Sciatic nerve (tissue), 2 donors: ENCODE measurements around the gene CSN3. TPM values are rescaled to one million over a fixed set of nuclear protein-coding genes. Genes with fewer than 3 reads are reported as not detected.

Experiments used
- ATAC-seq: fragments of 200-7000 bp; cut with Tn5 transposase; one replicate; pipeline ENCODE4 v1.9.1; 2020; ENCODE audit warnings: mild to moderate bottlenecking, moderate library complexity
- DNase-seq: peaks from one replicate; pipeline ENCODE4 v3.0.0-alpha.2; 2020; ENCODE audit warnings: low spot score
- intact Hi-C: fragments of 100-400 bp; cut with DNase I; formaldehyde crosslinking; loops from one replicate; pipeline ENCODE4 v1.14.2; 2022
- total RNA-seq: library from RNA; stranded (reverse); fragmentation: NEBNext Ultra II Directional; extraction: Animal tissue kit (Norgen Biotek cat#: 25700); gene quantifications from one replicate; pipeline ENCODE4 v1.2.1, GENCODE V29; 2021
- donor health status: DM: no; HTN: no; CAD: no.
- donor health status: DM: no; HTN: no; CAD: no.

Gene CSN3
- total RNA-seq, 1 donor from 2014 or later: not detected

DNA sequence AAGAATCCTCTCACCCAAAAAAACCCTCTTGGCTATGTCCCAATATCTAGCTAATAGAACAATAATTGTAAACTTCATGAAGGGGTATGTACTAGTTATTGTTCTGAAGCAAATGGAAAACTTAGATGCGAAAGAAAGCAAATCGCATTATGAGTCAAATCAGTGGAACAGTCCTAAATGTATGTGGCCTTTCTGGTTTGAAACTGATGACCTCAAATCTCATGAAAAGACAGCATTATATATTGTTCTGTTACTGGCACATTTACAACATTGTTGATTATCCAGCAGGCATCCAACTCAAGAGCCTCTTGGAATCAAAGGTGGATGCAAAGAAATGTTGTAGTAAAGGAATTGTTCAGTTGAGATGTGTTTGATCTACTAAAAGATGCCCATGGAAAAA is 34.7 kb downstream of the CSN3 start:
- intact Hi-C loops: no loop called here
- DNase-seq: no peak
- ATAC-seq: no peak

- intact Hi-C loops: no loop called here
- ATAC-seq: no peak
Measured at GRCh38 chr4:70280567-70280966, 38.2 kb downstream of the CSN3 start.

DNA sequence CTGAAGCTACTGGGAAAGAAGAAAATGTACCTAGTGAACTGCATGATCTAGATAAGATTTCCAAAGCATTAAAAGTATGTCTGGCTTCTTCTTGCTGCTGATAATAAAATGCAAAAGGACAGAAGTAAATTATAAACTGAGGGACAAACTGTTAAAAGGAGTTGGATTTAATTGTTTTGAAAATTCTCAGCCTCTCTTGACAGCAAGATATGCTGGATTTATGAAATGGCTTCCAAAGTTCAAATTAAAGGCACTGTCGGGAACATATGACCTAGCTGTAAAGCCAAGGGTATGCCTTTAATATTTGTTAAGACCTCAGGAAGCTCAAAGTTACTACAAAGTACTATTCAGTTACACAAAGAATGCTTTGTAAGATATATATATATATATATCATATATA is 46.3 kb downstream of the CSN3 start:
- no peak for DNase-seq
- ATAC-seq: no peak
- intact Hi-C loops: no loop called here

More at GRCh38 chr4:70280567-70280966, 38.2 kb downstream of the CSN3 start:
- DNase-seq: no peak

DNA sequence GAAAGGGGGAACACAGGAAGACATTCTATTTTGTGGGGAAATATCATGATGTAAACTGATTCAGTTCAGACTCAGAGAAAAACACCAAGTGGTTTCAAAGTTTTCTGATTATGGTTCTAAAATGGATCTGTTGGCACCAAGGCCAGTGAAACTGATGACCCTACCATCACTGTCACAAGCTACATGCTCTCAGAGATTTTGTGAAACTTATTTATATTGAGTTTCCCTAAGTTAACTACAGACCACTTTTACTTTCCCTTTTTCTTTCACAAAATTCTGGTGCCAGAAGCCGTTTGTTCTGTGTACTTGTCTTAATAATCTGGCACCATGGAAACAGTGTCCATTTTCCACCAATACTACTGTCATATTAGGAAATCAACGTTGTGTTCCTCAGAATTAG is 48.9 kb downstream of the CSN3 start:
- intact Hi-C loops: no loop called here
- ATAC-seq: no peak
- DNase-seq: no peak

DNA sequence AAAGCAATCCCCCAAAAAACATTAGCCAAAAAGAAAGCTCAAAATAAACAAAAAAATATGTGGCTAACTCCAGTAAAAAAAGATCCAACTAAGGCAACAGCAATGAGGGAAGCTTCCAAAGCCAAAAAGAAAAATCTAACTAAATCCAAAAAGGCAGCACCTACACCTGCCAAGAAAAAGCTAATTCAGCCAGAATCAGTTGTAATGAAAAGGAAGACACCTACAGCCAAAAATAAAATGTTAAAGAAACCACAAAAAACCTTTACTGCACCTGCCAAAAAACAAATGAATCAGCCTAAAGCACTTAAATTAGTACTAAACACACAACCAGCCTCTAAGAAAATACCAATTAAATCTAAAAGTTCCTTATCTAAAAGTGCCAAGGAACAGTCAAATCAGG is 55.2 kb downstream of the CSN3 start:
- DNase-seq (no peak), ATAC-seq (no peak)
- intact Hi-C loops: no loop called here

GRCh38 chr4:70298051-70298450 is 55.7 kb downstream of the CSN3 start:
- ATAC-seq: no peak
- DNase-seq: no peak
- intact Hi-C loops: no loop called here

GRCh38 chr4:70299643-70300042 is 57.2 kb downstream of the CSN3 start:
- intact Hi-C loops: no loop called here
- no peak for ATAC-seq
- DNase-seq: no peak

DNA sequence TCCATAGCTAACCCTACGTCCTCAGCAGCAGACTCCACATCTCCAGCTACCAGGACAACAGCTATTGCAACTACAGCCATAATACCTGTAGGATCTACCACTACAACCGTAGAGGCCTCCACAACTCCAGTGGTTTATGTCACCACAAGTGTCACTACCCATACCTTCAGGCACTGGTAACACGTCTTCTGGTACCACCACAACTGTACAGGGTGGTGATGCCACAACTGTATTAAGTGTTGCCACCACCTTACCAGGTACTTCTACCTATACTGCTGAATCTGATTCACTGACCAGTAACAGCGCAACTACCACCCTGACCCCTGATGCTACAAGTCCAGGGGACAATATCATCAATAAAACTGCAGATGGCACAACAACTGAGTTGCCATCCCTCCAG is 57.8 kb downstream of the CSN3 start:
- intact Hi-C loops: no loop called here
- ATAC-seq (no peak), DNase-seq (no peak)

Other genes starting within 250 kb of the CSN3 start
- not detected for gene STATH, start 246.6 kb upstream of the CSN3 start, total RNA-seq
- gene HTN3, start 214.1 kb upstream of the CSN3 start, total RNA-seq: not detected
- gene HTN1, start 192.2 kb upstream of the CSN3 start, total RNA-seq: not detected
- not detected for gene PRR27, start 88.4 kb upstream of the CSN3 start, total RNA-seq
- not detected for gene ODAM, start 46.9 kb upstream of the CSN3 start, total RNA-seq
- not detected for gene FDCSP, start 16.5 kb upstream of the CSN3 start, total RNA-seq
- not detected for gene CABS1, start 92.4 kb downstream of the CSN3 start, total RNA-seq
- gene SMR3A, start 118.2 kb downstream of the CSN3 start, total RNA-seq: not detected
- gene SMR3B, start 140.5 kb downstream of the CSN3 start, total RNA-seq: not detected
- gene OPRPN, start 155.3 kb downstream of the CSN3 start, total RNA-seq: not detected
- gene MUC7, start 229.6 kb downstream of the CSN3 start, total RNA-seq: not detected